CD8-positive, alpha-beta memory T cell (primary cell): ENCODE measurements around the gene S100Z. TPM values are rescaled to one million over a fixed set of nuclear protein-coding genes. Genes with fewer than 3 reads are reported as not detected.

Experiments
- CTCF ChIA-PET: fragments of 350-600 bp; sonication (Branson Sonifier 250); formaldehyde crosslinking; loops from one replicate; lab custom pipeline; 2021; ENCODE audit warnings: antibody characterized with exemption; lab: Charles Lee
- POLR2A ChIA-PET: fragments of 350-600 bp; sonication (Branson Sonifier 250); formaldehyde crosslinking; loops from one replicate; lab custom pipeline; 2021; ENCODE audit warnings: antibody characterized with exemption; lab: Charles Lee
- DNase-seq, 5 donors: peaks; one replicate each; pipeline versions ENCODE4 v3.0.0 to v3.0.0-alpha.2; 2020 to 2022; ENCODE audit warnings: mixed read lengths in 1 of 5
- H3K27ac ChIP-seq: one replicate; pipeline ENCODE4 v1.7.0; 2013; ENCODE audit warnings: low read depth, mild to moderate bottlenecking, low read length, moderate library complexity
- H3K27me3 ChIP-seq: 2 replicates; pipeline ENCODE4 v1.7.0; 2013; ENCODE audit warnings: low read length, mild to moderate bottlenecking; ENCODE audit not compliant: insufficient read depth, poor library complexity, severe bottlenecking
- H3K36me3 ChIP-seq: 2 replicates; pipeline ENCODE4 v1.7.0; 2013; ENCODE audit warnings: mild to moderate bottlenecking, low read length, moderate library complexity; ENCODE audit not compliant: insufficient read depth
- H3K4me1 ChIP-seq: 2 replicates; pipeline ENCODE4 v1.7.0; 2013; ENCODE audit warnings: mild to moderate bottlenecking, low read length, moderate library complexity; ENCODE audit not compliant: insufficient read depth
- H3K4me3 ChIP-seq: 2 replicates; pipeline ENCODE4 v1.7.0; 2013; ENCODE audit warnings: mild to moderate bottlenecking, low read length
- H3K9me3 ChIP-seq: 2 replicates; pipeline ENCODE4 v1.7.0; 2013; ENCODE audit warnings: mild to moderate bottlenecking, low read length
- H3K27ac Mint-ChIP-seq, 8 donors: one replicate each; pipeline ENCODE4 v1.8.0; 2020 to 2021; ENCODE audit warnings: mixed read lengths in 8 of 8, mild to moderate bottlenecking in 6 of 8, inconsistent platforms in 3 of 8, moderate library complexity in 3 of 8
- H3K27me3 Mint-ChIP-seq, 2 donors: one replicate each; pipeline ENCODE4 v1.8.0; 2020 to 2021; ENCODE audit warnings: mixed read lengths in 2 of 2, mild to moderate bottlenecking in 1 of 2, moderate library complexity in 1 of 2
- H3K36me3 Mint-ChIP-seq, 3 donors: one replicate each; pipeline ENCODE4 v1.8.0; 2020 to 2021; ENCODE audit warnings: mixed read lengths in 3 of 3, inconsistent platforms in 1 of 3, mild to moderate bottlenecking in 1 of 3
- H3K4me1 Mint-ChIP-seq, 3 donors: one replicate each; pipeline ENCODE4 v1.8.0; 2020 to 2021; ENCODE audit warnings: mixed read lengths in 3 of 3, inconsistent platforms in 1 of 3, mild to moderate bottlenecking in 1 of 3
- H3K4me3 Mint-ChIP-seq, 7 donors: one replicate each; pipeline ENCODE4 v1.8.0; 2020 to 2021; ENCODE audit warnings: mixed read lengths in 7 of 7, mild to moderate bottlenecking in 6 of 7, moderate library complexity in 4 of 7, inconsistent platforms in 2 of 7
- H3K9me3 Mint-ChIP-seq, 5 donors: one replicate each; pipeline ENCODE4 v1.8.0; 2020 to 2022; ENCODE audit warnings: mixed read lengths in 5 of 5, mild to moderate bottlenecking in 3 of 5, moderate library complexity in 2 of 5, inconsistent platforms in 1 of 5
- polyA plus RNA-seq: library from polyadenylated mRNA; unstranded; fragments of 300-500 nt; fragmentation: Illumina TruSeq; gene quantifications from one replicate; pipeline ENCODE4 v1.2.3, GENCODE V29; 2021
- total RNA-seq, 2 experiments: library from RNA; stranded (reverse); gene quantifications; one replicate each; pipeline ENCODE4 v1.2.3, GENCODE V29; 2021

The S100Z gene
- total and polyA plus RNA-seq, 3 experiments from 2014 or later = 0.48 TPM; not detected in 2

GRCh38 chr5:76836181-76836580 lies 13.6 kb upstream of the S100Z start:
- no peaks in the 10 kb centered on the region for H3K9me3 Mint-ChIP-seq
- no peak for DNase-seq
- H3K4me1 ChIP-seq = no peaks in the 10 kb centered on the region
- no peaks in the 10 kb centered on the region for H3K27me3 ChIP-seq
- no peaks in the 10 kb centered on the region for H3K4me1 Mint-ChIP-seq
- H3K9me3 ChIP-seq = no peaks in the 10 kb centered on the region
- H3K4me3 ChIP-seq = no peak overlapping the region
- peak overlapping the region in 1 of 8 donors; percentile 91 for H3K27ac Mint-ChIP-seq
- H3K27ac ChIP-seq = no peak overlapping the region
- ChIA-PET POLR2A (no interaction called here), CTCF (no interaction called here)
- H3K27me3 Mint-ChIP-seq = peaks cover 7 to 8% of the 10 kb centered on the region in 2 donors
- peaks cover 5 to 13% (median 7%) of the 10 kb centered on the region in 3 donors for H3K36me3 Mint-ChIP-seq
- H3K36me3 ChIP-seq = no peaks in the 10 kb centered on the region
- H3K4me3 Mint-ChIP-seq = no peak overlapping the region

DNA sequence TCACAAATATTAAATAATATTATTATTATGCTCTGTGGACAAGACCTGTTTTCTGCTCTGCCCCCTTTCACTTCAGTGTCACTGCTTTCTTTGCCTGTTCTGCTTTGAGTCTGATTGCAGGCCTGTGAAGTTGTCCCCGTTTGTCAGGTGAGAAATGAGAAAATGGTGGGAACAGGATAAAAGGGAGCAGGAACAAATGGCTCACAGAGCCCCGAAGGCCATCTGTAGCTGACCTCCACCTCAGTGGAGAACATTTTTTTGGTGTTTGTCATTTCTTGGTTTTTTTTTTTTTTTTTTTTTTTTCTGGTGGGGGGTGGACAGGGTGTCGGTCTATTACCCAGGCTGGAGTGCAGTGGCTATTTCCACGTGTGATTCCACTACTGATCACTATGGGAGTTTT lies 13.2 kb upstream of the S100Z start:
- no peaks in the 10 kb centered on the region for H3K36me3 ChIP-seq
- H3K4me1 ChIP-seq = no peaks in the 10 kb centered on the region
- no peaks in the 10 kb centered on the region for H3K27me3 ChIP-seq
- DNase-seq = no peak
- ChIA-PET CTCF (no interaction called here), POLR2A (no interaction called here)
- H3K9me3 ChIP-seq = no peaks in the 10 kb centered on the region
- H3K9me3 Mint-ChIP-seq = no peaks in the 10 kb centered on the region
- no peak overlapping the region for H3K27ac Mint-ChIP-seq
- no peak overlapping the region for H3K4me3 ChIP-seq
- H3K27ac ChIP-seq = no peak overlapping the region
- H3K36me3 Mint-ChIP-seq = peaks cover 5 to 13% (median 7%) of the 10 kb centered on the region in 3 donors
- H3K4me3 Mint-ChIP-seq = no peak overlapping the region
- H3K4me1 Mint-ChIP-seq = no peaks in the 10 kb centered on the region
- peaks cover 9 to 12% of the 10 kb centered on the region in 2 donors for H3K27me3 Mint-ChIP-seq

DNA sequence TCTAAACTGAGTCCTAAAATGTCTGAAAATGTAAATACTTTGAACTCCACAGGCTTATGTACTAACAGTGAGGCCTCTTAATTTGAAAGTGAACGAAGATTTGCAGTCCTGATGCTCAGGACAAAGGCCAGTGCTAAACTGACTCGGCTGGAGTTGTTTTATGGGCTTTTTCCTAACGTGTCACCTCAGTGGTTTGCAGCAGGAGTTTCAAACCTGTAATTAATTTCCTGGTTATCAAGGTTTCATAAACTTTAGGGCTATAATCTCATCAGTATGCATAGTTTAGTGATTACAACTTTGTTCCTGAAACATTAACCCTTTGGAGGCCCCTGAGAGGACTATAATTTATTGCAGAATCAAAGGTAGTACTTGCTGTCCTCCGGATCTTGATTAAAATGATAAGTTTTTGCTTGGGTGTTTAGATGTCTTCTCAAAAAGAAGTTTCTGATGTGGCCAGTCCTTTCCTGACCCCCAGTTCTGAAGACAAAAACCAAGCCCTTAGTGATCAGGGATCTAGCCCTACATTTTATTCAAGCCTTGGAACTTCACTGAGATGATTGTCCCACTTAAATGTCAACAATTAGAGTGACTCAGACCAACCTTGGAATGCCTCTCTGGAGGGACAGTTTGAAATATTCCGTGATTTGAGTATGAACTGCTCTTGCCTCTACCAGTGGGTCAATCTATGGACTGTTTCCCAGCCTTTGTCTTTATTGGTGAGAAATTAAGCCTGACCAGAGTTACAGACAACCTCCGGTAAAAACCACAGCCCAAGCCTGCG lies 11.1 kb upstream of the S100Z start:
- no peak overlapping the region for H3K4me3 ChIP-seq
- DNase-seq = no peak
- ChIA-PET CTCF (no interaction called here), POLR2A (no interaction called here)
- H3K4me1 ChIP-seq = no peaks in the 10 kb centered on the region
- no peaks in the 10 kb centered on the region for H3K9me3 ChIP-seq
- no peaks in the 10 kb centered on the region for H3K27me3 ChIP-seq
- Mint-ChIP-seq H3K4me3 (no peak overlapping the region), H3K4me1 (no peaks in the 10 kb centered on the region), H3K27me3 (peaks cover 9 to 21% of the 10 kb centered on the region in 2 donors), H3K36me3 (peaks cover 0 to 4% (median 2%) of the 10 kb centered on the region in 3 donors), H3K27ac (no peak overlapping the region), H3K9me3 (no peaks in the 10 kb centered on the region)
- no peaks in the 10 kb centered on the region for H3K36me3 ChIP-seq
- H3K27ac ChIP-seq = no peak overlapping the region

- H3K36me3 ChIP-seq = no peaks in the 10 kb centered on the region
- ChIA-PET CTCF (no interaction called here), POLR2A (no interaction called here)
- no peak overlapping the region for H3K4me3 Mint-ChIP-seq
- no peak overlapping the region for H3K27ac ChIP-seq
- peaks cover 7 to 36% of the 10 kb centered on the region in 2 donors for H3K27me3 Mint-ChIP-seq
- no peaks in the 10 kb centered on the region for H3K4me1 Mint-ChIP-seq
- no peak overlapping the region for H3K4me3 ChIP-seq
- peaks cover 0 to 2% (median 0%) of the 10 kb centered on the region in 3 donors for H3K36me3 Mint-ChIP-seq
- H3K9me3 ChIP-seq = no peaks in the 10 kb centered on the region
- no peak for DNase-seq
- H3K9me3 Mint-ChIP-seq = no peaks in the 10 kb centered on the region
- H3K4me1 ChIP-seq = no peaks in the 10 kb centered on the region
- H3K27me3 ChIP-seq = no peaks in the 10 kb centered on the region
- H3K27ac Mint-ChIP-seq = peak overlapping the region in 1 of 8 donors; percentile 54
Measured at GRCh38 chr5:76841361-76841760, 8.5 kb upstream of the S100Z start.

DNA sequence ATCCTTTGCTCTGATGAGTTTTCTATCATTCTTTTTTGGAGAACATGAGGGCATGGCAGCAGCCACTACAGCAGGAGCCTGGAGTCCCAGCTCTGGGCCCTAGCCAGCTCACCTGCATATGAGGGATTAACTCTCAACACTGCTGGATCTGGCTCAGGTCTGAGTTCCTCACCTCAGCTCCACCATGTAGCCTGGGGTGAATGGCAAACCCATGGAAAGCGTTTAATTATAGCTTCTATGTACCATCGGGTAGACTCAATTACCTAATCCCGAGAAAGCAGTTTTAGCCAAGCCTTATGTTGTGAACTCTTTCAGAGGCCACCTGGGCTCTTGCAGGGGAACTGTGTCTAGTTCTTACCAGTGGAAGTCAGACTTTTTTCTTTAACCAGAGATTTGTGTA lies 3.9 kb upstream of the S100Z start:
- no peak for DNase-seq
- Histone ChIP-seq H3K36me3 (no peaks in the 10 kb centered on the region), H3K9me3 (no peaks in the 10 kb centered on the region), H3K4me1 (peaks cover 17% of the 10 kb centered on the region), H3K4me3 (no peak overlapping the region), H3K27me3 (no peaks in the 10 kb centered on the region), H3K27ac (no peak overlapping the region)
- Mint-ChIP-seq H3K4me3 (peak overlapping the region in 1 of 7 donors; percentile 13), H3K27me3 (peaks cover 10 to 30% of the 10 kb centered on the region in 2 donors), H3K4me1 (peaks cover 7 to 14% (median 13%) of the 10 kb centered on the region in 3 donors), H3K27ac (peak overlapping the region in 1 of 8 donors; percentile 3), H3K9me3 (no peaks in the 10 kb centered on the region), H3K36me3 (peaks cover 0 to 2% (median 0%) of the 10 kb centered on the region in 3 donors)
- POLR2A ChIA-PET = no interaction called here
- CTCF ChIA-PET = interaction anchor here (0.8 kb wide), 1 partner anchor 12 kb away, joined by 3 read pairs; no protein-coding TSS in a partner anchor

- Mint-ChIP-seq H3K27me3 (peaks cover 2 to 4% of the 10 kb centered on the region in 2 donors), H3K4me1 (peaks cover 15 to 48% (median 38%) of the 10 kb centered on the region in 3 donors), H3K9me3 (no peaks in the 10 kb centered on the region), H3K36me3 (peaks cover 0 to 7% (median under 1%) of the 10 kb centered on the region in 3 donors), H3K4me3 (peak overlapping the region in 2 of 7 donors; percentile 32 to 43), H3K27ac (peak overlapping the region in 5 of 8 donors; percentile 40 to 93 (median 50))
- H3K4me3 ChIP-seq = no peak overlapping the region
- H3K27ac ChIP-seq = no peak overlapping the region
- no peaks in the 10 kb centered on the region for H3K36me3 ChIP-seq
- ChIA-PET CTCF (no interaction called here), POLR2A (no interaction called here)
- H3K27me3 ChIP-seq = no peaks in the 10 kb centered on the region
- H3K9me3 ChIP-seq = no peaks in the 10 kb centered on the region
- DNase-seq = no peak
- peaks cover 29% of the 10 kb centered on the region for H3K4me1 ChIP-seq
Measured at GRCh38 chr5:76850543-76851145, 830 bp downstream of the S100Z start.

DNA sequence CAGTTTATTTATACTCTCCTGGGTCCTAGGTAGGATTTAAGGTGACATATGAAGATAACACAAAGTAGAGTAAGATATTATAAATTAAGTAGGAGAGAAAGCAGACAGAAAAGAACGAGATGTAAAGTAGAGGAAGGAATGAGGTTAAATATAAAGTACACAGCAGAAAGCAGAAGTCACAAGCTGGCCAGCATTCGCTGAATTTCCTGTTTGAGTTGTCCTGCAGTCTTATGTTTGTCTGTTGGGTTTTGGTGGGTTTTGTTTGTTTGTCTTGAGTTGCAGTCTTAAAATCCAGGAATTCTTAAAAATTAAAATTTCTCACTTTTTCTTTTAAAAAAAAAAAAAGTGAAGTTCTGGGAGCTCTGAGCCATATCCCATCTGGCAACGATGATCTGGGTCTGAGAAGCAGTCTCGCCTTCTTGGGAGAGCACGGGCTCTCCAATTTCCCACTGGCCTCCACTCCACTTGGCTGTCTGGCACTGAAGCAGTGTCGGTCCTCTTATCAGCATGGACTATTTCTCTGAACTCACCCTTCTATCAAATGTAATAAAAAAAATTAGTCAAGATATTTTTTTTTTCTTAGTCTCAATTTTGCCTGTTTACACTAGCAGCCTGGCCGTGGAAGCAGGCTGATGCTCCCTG lies 2.0 kb downstream of the S100Z start:
- H3K36me3 ChIP-seq = no peaks in the 10 kb centered on the region
- Mint-ChIP-seq H3K4me1 (peaks cover 27 to 60% (median 50%) of the 10 kb centered on the region in 3 donors), H3K27ac (peak overlapping the region in 4 of 8 donors; percentile 12 to 56 (median 54)), H3K9me3 (no peaks in the 10 kb centered on the region), H3K27me3 (peaks cover 0 to 2% of the 10 kb centered on the region in 2 donors), H3K4me3 (no peak overlapping the region), H3K36me3 (peaks cover 0 to 16% (median 0%) of the 10 kb centered on the region in 3 donors)
- POLR2A ChIA-PET = no interaction called here
- no peak for DNase-seq
- no peak overlapping the region for H3K27ac ChIP-seq
- no peaks in the 10 kb centered on the region for H3K27me3 ChIP-seq
- H3K4me3 ChIP-seq = no peak overlapping the region
- H3K9me3 ChIP-seq = no peaks in the 10 kb centered on the region
- CTCF ChIA-PET = no interaction called here
- H3K4me1 ChIP-seq = peaks cover 41% of the 10 kb centered on the region

DNA sequence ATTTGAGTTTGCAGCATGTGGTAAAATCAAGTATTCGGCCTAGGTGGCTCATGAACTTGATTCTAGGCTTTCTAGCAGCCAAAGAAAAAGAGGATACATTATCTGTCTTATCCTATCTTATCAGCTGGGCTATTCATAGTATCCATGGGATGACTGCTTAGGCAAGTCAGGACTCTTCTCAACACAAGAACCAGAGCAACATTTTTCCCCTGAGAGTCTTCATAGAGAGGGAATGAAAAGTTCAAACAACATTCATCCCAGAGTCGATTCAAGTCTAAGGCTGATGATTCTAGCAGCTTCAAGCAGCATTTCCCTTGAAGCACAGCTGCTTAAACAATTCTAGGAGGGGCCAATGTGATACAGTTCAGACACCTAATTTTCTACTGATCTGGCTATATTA lies 3.0 kb downstream of the S100Z start:
- H3K9me3 ChIP-seq = no peaks in the 10 kb centered on the region
- ChIA-PET CTCF (no interaction called here), POLR2A (no interaction called here)
- Mint-ChIP-seq H3K27ac (peak overlapping the region in 2 of 8 donors; percentile 7 to 39), H3K27me3 (no peaks in the 10 kb centered on the region), H3K36me3 (peaks cover 0 to 16% (median 0%) of the 10 kb centered on the region in 3 donors), H3K4me1 (peaks cover 27 to 60% (median 50%) of the 10 kb centered on the region in 3 donors), H3K9me3 (no peaks in the 10 kb centered on the region), H3K4me3 (no peak overlapping the region)
- peaks cover 46% of the 10 kb centered on the region for H3K4me1 ChIP-seq
- H3K4me3 ChIP-seq = no peak overlapping the region
- no peak for DNase-seq
- H3K27ac ChIP-seq = no peak overlapping the region
- no peaks in the 10 kb centered on the region for H3K36me3 ChIP-seq
- H3K27me3 ChIP-seq = no peaks in the 10 kb centered on the region
